ENCODE measurements around the gene ANKRD65. TPM values are rescaled to one million over a fixed set of nuclear protein-coding genes. Genes with fewer than 3 reads are reported as not detected.

The ANKRD65 gene
- total RNA-seq, 2 donors from 2014 or later = 33.7 to 34.9 TPM

GRCh38 chr1:1438531-1439381, 17.7 kb upstream of the ANKRD65 start:
- intact Hi-C loops (cut with DNase I) = no loop called here
- no peak for DNase-seq (ENCODE audit: low spot score)
- 89% methylated on average over 44 of the region's 45 CpGs for WGBS
- Histone ChIP-seq H3K27ac (no peak overlapping the region), H3K4me3 (no peak overlapping the region), H3K9me3 (no peaks in the 10 kb centered on the region), H3K36me3 (no peaks in the 10 kb centered on the region), H3K27me3 (replicated peaks; ENCODE audit: insufficient read depth) (no peaks in the 10 kb centered on the region), H3K4me1 (replicated peaks) (peaks cover 29% of the 10 kb centered on the region)
- TF ChIP-seq POLR2AphosphoS5 (IDR thresholded peaks at IDR 0.05) (no peak), POLR2A (IDR thresholded peaks at IDR 0.05) (no peak), CTCF (IDR thresholded peaks at IDR 0.05) (no peak)

GRCh38 chr1:1437904-1438376, 16.9 kb upstream of the ANKRD65 start:
- H3K36me3 ChIP-seq = no peaks in the 10 kb centered on the region
- intact Hi-C loops (cut with DNase I) = no loop called here

GRCh38 chr1:1437033-1437903, 16.2 kb upstream of the ANKRD65 start:
- H3K27ac ChIP-seq = peak overlapping the region in 1 of 2 donors; percentile 96
- H3K27me3 ChIP-seq (replicated peaks; ENCODE audit: insufficient read depth) = no peaks in the 10 kb centered on the region
- no peak for TF ChIP-seq CTCF (IDR thresholded peaks at IDR 0.05)
- no peak for TF ChIP-seq POLR2A (IDR thresholded peaks at IDR 0.05)
- no peak for TF ChIP-seq POLR2AphosphoS5 (IDR thresholded peaks at IDR 0.05)
- peak overlapping the region in 1 of 2 donors; percentile 65 for H3K4me3 ChIP-seq
- no peaks in the 10 kb centered on the region for H3K36me3 ChIP-seq
- intact Hi-C loops (cut with DNase I) = no loop called here
- WGBS = 45% methylated on average over 25 of the region's 31 CpGs
- H3K9me3 ChIP-seq = no peaks in the 10 kb centered on the region
- H3K4me1 ChIP-seq (replicated peaks) = peaks cover 41% of the 10 kb centered on the region
- DNase-seq (ENCODE audit: low spot score) = no peak

More at GRCh38 chr1:1437904-1438376, 16.9 kb upstream of the ANKRD65 start:
- WGBS = 72% methylated on average over 11 of the region's 11 CpGs
- TF ChIP-seq CTCF (IDR thresholded peaks at IDR 0.05) (no peak), POLR2A (IDR thresholded peaks at IDR 0.05) (no peak), POLR2AphosphoS5 (IDR thresholded peaks at IDR 0.05) (no peak)
- no peaks in the 10 kb centered on the region for H3K27me3 ChIP-seq (replicated peaks; ENCODE audit: insufficient read depth)
- H3K4me1 ChIP-seq (replicated peaks) = peaks cover 34% of the 10 kb centered on the region
- H3K4me3 ChIP-seq = no peak overlapping the region
- H3K27ac ChIP-seq = no peak overlapping the region
- no peak for DNase-seq (ENCODE audit: low spot score)
- H3K9me3 ChIP-seq = no peaks in the 10 kb centered on the region

- H3K36me3 ChIP-seq = no peaks in the 10 kb centered on the region
- peak overlapping the region; percentile 57 to 65 for H3K4me3 ChIP-seq
- no peaks in the 10 kb centered on the region for H3K27me3 ChIP-seq (replicated peaks; ENCODE audit: insufficient read depth)
- peak overlapping the region; percentile 96 for H3K27ac ChIP-seq
- 50% methylated on average over 7 of the region's 7 CpGs for WGBS
- intact Hi-C loops (cut with DNase I) = no loop called here
- no peak for TF ChIP-seq POLR2A (IDR thresholded peaks at IDR 0.05)
- no peak for TF ChIP-seq POLR2AphosphoS5 (IDR thresholded peaks at IDR 0.05)
- no peak for TF ChIP-seq CTCF (IDR thresholded peaks at IDR 0.05)
- no peaks in the 10 kb centered on the region for H3K9me3 ChIP-seq
- H3K4me1 ChIP-seq (replicated peaks) = peaks cover 47% of the 10 kb centered on the region
- DNase-seq (ENCODE audit: low spot score) = no peak
These were observed 15.6 kb upstream of the ANKRD65 start for GRCh38 chr1:1436630-1437032.
